Fibroblast of the aortic adventitia (primary cell): ENCODE data around the gene DDX3X. TPM values are rescaled to one million over a fixed set of nuclear protein-coding genes. Genes with fewer than 3 reads are reported as not detected.
A peak's percentile ranks its signal among the peaks of the same experiment; 100 is the strongest.
"Not testable (repeated sequence)": the region's sequence is repeated elsewhere in the genome, so short reads cannot be mapped to it uniquely, and the experiment has no call there.

Source experiments
- DNase-seq: peaks from one replicate; pipeline ENCODE4 v3.0.0-alpha.2; 2010; ENCODE audit warnings: low read depth
- H3K4me3 ChIP-seq: 2 replicates; pipeline ENCODE4 v1.5.1; 2011; ENCODE audit warnings: low read depth, mild to moderate bottlenecking, control low read depth, low read length, moderate library complexity
- total RNA-seq: library from RNA; depleted of rRNA; stranded (reverse); fragments of >200 nt; gene quantifications from 2 replicates; pipeline ENCODE4 v1.2.3, GENCODE V29; 2012; ENCODE audit warnings: low replicate concordance
- TF ChIP-seq, protein P1 (sequence below): IDR thresholded peaks from 2 replicates; pipeline ENCODE4 v1.5.1; 2011; ENCODE audit warnings: mild to moderate bottlenecking, low read length, control low read depth, inconsistent platforms; ENCODE audit not compliant: insufficient read depth

Gene DDX3X
- 209 and 316 TPM in 2 replicates for total RNA-seq

DNA sequence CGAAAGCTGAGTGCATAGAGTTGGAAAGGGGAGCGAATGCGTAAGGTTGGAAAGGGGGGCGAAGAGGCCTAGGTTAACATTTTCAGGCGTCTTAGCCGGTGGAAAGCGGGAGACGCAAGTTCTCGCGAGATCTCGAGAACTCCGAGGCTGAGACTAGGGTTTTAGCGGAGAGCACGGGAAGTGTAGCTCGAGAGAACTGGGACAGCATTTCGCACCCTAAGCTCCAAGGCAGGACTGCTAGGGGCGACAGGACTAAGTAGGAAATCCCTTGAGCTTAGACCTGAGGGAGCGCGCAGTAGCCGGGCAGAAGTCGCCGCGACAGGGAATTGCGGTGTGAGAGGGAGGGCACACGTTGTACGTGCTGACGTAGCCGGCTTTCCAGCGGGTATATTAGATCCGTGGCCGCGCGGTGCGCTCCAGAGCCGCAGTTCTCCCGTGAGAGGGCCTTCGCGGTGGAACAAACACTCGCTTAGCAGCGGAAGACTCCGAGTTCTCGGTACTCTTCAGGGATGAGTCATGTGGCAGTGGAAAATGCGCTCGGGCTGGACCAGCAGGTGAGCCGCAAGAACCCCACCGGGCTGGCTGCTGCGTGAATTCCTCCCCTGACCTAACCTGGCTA is at the start of gene DDX3X:
DDX3X (plus strand) TSS at position 419 of the 619 bp plus-strand sequence; CDS start at position 510, 91 bp downstream.
- H3K4me3 ChIP-seq, result peak within 1 kb of the TSS; percentile 99
- TF ChIP-seq, protein P1, sequence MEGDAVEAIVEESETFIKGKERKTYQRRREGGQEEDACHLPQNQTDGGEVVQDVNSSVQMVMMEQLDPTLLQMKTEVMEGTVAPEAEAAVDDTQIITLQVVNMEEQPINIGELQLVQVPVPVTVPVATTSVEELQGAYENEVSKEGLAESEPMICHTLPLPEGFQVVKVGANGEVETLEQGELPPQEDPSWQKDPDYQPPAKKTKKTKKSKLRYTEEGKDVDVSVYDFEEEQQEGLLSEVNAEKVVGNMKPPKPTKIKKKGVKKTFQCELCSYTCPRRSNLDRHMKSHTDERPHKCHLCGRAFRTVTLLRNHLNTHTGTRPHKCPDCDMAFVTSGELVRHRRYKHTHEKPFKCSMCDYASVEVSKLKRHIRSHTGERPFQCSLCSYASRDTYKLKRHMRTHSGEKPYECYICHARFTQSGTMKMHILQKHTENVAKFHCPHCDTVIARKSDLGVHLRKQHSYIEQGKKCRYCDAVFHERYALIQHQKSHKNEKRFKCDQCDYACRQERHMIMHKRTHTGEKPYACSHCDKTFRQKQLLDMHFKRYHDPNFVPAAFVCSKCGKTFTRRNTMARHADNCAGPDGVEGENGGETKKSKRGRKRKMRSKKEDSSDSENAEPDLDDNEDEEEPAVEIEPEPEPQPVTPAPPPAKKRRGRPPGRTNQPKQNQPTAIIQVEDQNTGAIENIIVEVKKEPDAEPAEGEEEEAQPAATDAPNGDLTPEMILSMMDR, result peak; percentile 44
- peak; percentile 96 for DNase-seq

DNA sequence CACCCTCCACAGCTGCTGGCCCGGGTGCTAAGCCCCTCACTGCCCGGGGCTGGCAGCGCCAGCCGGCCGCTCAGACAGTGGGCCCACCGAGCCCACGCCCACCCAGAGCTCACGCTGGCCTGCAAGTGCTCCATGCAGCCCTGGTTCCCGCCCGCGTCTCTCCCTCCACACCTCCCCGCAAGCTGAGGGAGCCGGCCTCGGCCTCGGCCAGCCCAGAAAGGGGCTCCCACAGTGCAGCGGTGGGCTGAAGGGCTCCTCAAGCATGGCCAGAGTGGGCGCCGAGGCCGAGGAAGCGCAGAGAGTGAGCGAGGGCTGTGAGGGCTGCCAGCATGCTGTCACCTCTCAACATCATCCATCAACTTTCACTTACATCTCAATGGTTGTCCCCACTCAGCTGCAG is 48.0 kb upstream of the DDX3X start:
- not testable (repeated sequence) for H3K4me3 ChIP-seq, DNase-seq

DNA sequence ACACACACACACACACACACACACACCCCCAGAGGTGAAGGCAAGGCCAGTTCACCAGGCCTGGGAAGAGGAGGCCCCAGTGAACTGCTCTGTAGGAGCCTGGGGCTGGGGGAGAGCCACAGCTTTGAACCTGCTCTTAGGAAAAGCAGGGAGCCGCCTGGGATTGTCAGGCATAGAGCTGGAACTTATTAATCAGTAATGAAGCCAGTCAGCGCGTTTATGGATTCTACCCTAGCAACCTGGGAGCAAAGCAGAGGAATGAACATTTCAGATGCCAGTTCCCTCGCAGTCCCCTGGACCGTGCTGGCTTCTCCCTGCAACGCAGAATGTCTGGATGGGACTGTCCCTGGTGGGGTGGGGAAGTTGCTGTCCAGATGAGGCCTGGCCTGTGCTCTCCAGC is 45.3 kb upstream of the DDX3X start:
- no peak for DNase-seq
- no peak overlapping the region for H3K4me3 ChIP-seq
- TF ChIP-seq, protein P1, result no peak

- DNase-seq, result no peak
Observed at GRCh38 chrX:41289095-41289494, 44.9 kb upstream of the DDX3X start.

DNA sequence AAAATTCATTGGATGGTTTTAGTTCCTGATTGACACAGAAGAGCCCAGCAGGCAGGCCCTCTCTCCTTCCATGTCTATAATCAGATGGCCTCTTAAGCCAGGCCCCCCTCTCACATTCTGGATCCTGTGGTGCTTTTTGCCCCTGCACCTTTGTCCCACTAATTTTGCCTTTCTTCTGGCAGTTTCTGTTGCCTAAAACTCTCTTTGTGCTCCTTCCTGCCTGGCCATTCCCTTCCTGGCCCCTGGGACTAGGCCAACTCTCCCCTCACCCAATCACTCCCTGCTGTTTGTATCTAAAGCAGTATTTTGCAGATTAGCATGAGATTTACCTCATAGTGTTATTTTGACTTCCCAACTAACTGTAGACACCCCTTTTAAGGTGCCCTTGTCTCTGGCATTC is 42.7 kb upstream of the DDX3X start:
- DNase-seq, result no peak
- H3K4me3 ChIP-seq, result no peak overlapping the region
- TF ChIP-seq, protein P1, result no peak

More at GRCh38 chrX:41289095-41289494, 44.9 kb upstream of the DDX3X start:
- TF ChIP-seq, protein P1, result no peak
- no peak overlapping the region for H3K4me3 ChIP-seq

DNA sequence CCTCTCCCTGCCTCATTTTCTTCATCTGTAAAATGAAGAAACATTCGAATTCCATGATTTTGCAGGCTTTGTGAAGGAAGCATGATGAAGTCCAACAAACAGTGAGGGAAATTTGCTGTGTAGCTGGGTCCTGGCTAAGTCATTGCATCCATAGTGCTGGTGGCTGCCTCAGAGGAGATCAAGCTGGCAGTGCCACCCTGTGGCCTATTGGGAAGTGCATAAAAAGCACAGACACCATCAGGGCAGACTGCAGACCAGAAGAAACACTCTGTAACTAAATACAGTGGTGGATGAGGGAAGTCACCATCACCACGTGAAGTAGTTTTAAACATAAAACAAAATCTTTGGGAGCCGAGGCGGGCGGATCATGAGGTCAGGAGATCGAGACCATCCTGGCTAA is 40.7 kb upstream of the DDX3X start:
- H3K4me3 ChIP-seq, result no peak overlapping the region
- TF ChIP-seq, protein P1, result peak; percentile 9
- no peak for DNase-seq

DNA sequence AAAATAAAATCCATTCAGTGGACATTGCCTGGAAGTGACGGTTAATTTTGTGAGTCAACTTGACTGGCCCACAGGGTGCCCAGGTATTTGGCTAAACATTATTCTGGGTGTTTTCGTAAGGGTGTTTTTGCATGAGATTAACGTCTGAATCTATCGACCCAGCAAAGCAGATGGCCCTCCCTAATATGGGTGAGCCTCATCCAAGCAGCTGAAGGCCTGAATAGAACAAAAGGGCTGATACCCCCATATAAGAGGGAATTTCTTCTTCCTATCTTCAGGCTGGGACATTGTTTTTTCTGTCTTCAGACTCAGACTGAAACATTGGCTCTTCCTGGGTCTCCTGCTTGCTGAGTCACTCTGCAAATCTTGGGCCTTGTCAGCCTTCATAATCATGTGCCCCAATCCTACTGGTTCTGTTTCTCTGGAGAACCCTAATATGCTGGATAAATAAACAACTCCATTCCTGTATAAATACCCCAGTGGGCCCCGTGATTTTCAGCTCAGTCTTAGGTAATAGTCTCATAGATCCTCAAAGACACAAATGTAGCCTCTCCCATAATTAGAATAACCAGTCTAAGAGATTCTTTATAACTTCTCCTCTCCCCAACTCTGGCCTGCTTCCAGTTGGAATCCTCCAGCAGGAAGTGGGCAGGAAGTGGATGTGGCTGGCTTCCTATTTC is 33.1 kb upstream of the DDX3X start:
- TF ChIP-seq, protein P1, result no peak

More for the DNA sequence above, 33.1 kb upstream of the DDX3X start:
- peak; percentile 52 for DNase-seq
- no peak overlapping the region for H3K4me3 ChIP-seq
